ENCODE data around the gene SNW1.
"Not testable (repeated sequence)": the region's sequence is repeated elsewhere in the genome, so short reads cannot be mapped to it uniquely, and the experiment has no call there.

SNW1 gene

GRCh38 chr14:77747425-77747824 is 13.5 kb downstream of the SNW1 start:
- DNase-seq, result not testable (repeated sequence)

DNA sequence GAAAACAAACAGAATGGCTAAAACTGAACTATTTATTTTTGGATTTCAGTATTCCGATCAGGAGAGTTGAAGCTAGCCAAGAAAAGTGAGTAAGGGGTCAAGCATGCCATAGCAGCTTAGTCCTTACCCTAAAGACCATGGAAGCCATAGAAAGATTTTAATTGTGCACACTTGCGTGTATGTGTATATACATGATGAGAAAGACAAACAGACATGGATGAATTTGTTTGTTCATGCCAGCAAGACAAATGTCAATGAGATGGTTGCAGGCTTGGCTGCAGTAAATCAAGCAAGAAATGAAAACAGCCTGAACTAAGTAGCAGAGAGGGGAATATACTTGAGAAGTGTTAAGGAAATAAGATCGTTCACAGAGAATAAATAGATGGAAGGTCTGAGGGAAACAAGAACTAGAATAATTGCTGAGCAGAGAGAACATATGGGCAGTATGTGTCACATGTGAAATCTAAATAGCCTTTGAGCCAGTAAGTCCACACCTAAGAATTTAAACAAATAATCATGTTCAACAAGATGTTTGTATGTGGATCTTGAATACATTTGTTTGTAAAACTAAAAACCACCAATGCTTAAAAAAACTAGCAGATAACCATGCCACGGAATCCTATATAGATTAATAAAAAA is 14.8 kb downstream of the SNW1 start:
- peak in 2 of 3 experiments; percentile 23 to 55 for DNase-seq

GRCh38 chr14:77741438-77741837 is 19.5 kb downstream of the SNW1 start:
- no peak for DNase-seq

GRCh38 chr14:77738559-77739250 is 22.3 kb downstream of the SNW1 start:
- no peak for DNase-seq

GRCh38 chr14:77730976-77731497 is 29.9 kb downstream of the SNW1 start:
- no peak for DNase-seq

GRCh38 chr14:77722301-77722700 is 38.7 kb downstream of the SNW1 start:
- no peak for DNase-seq

- no peak for DNase-seq
Measured at GRCh38 chr14:77721437-77721836, 39.5 kb downstream of the SNW1 start.

DNA sequence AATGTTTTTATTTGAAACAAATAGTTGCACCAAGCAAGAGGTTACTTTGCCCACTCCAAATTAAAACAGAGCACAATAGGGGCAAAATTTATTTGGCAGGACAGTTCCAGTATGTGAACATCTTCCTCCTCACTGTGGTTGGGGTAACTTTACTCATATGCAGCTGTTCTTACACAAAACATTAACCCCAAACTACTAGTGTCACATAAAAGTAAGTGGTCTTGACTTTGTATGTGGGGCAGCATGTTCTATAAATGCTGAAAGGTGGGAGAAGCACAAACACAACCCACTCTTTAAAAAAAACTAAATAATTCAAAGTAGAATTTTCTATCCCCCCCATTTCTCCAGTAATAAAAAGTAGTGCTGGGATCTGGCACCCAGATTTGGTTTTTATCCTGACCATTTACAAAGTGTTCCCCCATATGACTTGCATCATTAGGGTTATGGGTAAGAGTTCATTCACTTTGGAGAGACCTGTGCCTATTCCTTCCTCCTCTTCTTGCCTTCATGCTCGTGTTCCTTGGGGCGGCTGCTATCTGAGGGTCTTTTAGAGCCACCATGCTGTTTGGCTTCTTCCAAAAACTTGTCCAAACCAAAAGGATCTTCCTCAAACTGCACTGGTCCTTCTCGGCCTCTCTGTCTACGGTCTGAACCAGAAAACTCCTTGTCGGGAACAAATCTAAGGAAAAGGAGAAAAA is 43.2 kb downstream of the SNW1 start:
- DNase-seq, result no peak

GRCh38 chr14:77714926-77715325 is 46.0 kb downstream of the SNW1 start:
- no peak for DNase-seq

GRCh38 chr14:77710364-77710763 is 50.6 kb downstream of the SNW1 start:
- no peak for DNase-seq

- DNase-seq, result no peak
Measured at GRCh38 chr14:77709412-77709811, 51.5 kb downstream of the SNW1 start.

DNA sequence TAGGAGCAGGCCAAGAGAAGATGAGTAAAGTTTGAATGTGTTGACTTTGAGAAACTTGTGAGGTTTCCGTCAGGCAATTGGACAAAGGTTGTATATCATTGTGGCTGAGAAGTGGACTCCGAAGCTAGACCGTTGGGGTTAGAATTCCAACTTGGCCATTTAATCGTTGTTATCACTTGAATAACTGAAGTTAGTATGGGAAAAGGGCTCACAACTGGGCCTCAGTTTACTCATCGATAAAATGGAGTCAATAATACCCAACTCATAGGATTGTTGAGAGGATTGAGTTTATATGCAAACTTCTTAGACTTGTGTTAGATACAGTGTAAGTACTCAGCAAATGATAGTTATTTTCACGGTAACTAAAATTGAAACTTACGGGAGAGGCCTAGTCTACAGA is 52.2 kb downstream of the SNW1 start:
- DNase-seq, result no peak

DNA sequence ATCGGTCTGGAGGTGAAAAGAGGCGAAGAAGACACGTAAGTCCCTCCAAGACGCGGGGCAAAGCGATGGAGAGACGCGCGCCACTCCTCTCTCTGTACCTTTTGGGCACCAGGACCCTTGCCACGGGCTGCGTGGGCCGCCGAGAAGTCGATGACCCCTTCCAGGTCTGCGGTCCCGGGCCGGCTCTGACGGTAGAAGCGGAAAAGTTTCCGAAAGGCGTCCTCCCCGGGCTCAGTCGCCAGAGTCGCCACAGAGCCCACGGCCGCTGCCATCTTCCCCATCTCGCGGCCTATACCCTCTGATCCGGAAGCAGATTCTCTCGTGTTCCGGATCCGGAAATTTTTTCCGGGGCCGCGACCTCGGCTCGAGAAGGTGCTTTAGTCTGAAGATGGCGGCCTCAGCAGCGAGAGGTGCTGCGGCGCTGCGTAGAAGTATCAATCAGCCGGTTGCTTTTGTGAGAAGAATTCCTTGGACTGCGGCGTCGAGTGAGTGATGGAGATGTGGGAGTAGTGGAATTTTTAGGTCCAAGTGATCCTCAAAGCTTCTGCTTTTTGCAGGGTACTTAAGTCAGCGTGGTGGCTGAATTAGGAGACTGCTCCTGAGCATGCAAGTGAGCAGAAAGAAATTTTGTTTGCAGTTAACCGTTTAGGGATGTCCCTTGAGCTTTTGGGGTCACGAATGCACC is 53.1 kb downstream of the SNW1 start, which contains the start of the genes ALKBH1 and SLIRP:
Gene ALKBH1, minus strand, starts transcription at position 300 of the 685 bp plus-strand sequence. Its CDS starts 19 bp downstream, at position 281.
Gene SLIRP, plus strand, starts transcription at position 380 of the 685 bp plus-strand sequence. Its CDS starts 9 bp downstream, at position 389.
- DNase-seq, result peak; percentile 92 to 95 (median 94)

- peak; percentile 43 to 74 (median 53) for DNase-seq
Measured at GRCh38 chr14:77707355-77707723, 53.6 kb downstream of the SNW1 start.

DNA sequence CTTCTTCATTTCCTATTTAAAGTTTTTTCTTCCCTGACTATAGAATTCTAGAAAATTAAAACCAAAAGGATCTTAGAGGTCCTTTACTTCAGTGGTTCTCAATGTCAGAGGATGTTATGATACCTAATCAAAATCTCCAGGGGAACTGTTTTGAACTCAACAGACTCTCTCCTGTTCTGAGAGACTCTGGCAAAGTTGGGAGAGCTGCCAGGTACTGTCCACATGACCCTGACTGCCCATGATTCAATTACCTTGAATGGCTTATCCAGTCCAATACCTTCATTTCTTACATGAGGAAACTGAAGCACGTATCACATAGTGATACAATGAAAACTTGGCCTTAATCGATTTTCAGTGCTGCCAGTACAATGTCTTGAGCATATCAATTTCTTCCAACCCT is 69.7 kb downstream of the SNW1 start:
- DNase-seq, result no peak

DNA sequence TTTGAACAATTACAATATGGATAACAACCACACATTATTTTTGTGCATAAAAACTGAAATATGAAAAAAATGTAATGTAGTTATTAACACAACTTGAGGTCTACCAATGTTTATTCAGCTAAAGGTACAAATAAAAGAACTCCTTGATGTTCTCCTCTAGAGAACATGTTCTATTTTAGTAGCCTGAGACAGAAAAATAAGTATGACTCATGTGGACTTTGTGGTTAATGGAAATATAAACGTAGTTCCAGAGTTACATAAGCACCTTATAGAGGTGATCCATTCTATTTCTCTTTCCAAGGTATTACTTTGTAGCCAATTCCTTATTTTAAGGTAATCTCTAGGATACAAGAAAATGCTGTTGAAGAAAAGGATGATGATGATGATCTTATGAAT is 78.8 kb downstream of the SNW1 start:
- no peak for DNase-seq

GRCh38 chr14:77681196-77682157 is 79.5 kb downstream of the SNW1 start:
- peak; percentile 49 to 72 (median 57) for DNase-seq

DNA sequence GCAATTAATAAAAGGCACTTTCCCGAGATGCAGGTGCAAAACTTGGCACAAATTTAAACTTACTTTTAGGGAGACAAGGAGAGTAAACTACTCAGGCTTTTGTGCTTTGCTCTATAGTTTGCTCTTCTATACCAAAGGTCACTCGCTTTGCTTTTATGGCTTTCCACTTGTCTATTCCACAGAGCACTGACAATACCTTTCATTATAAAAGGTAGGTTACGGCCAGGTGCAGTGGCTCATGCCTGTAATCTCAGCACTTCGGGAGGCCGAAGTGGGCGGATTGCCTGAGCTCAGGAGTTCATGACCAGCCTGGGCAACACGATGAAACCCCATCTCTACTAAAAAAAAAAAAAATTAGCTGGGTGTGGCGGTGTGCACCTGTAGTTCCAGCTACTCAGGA is 86.0 kb downstream of the SNW1 start:
- no peak for DNase-seq

DNA sequence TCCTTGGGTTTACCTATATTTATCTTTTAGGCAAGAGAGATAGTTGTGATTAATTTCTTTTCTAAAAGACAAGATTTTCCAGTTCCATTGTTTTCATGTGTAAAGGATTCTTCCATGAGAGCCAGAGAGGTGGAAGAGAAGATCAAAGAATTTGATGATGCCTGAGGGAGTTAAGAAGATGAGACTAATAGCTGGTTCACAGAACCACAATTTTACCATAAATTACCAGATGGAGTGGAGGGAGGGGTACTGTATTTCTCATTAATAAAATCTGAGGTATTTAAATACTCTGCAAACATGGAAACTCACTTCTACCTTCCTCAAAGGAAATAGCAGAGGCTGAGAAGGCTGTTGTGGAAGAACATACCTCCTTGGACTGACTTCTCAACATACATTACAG is 87.8 kb downstream of the SNW1 start:
- DNase-seq, result no peak
